GM18511 (cell line): ENCODE data around the gene PPFIA4.
"Not testable (repeated sequence)": the region's sequence is repeated elsewhere in the genome, so short reads cannot be mapped to it uniquely, and the experiment has no call there.

Experiments
- ATAC-seq: cut with Tn5 transposase; IDR thresholded peaks from one replicate; pipeline ENCODE4 v1.9.1; 2021; ENCODE audit warnings: mild to moderate bottlenecking, moderate library complexity; ENCODE audit not compliant: unreplicated experiment

Gene PPFIA4

DNA sequence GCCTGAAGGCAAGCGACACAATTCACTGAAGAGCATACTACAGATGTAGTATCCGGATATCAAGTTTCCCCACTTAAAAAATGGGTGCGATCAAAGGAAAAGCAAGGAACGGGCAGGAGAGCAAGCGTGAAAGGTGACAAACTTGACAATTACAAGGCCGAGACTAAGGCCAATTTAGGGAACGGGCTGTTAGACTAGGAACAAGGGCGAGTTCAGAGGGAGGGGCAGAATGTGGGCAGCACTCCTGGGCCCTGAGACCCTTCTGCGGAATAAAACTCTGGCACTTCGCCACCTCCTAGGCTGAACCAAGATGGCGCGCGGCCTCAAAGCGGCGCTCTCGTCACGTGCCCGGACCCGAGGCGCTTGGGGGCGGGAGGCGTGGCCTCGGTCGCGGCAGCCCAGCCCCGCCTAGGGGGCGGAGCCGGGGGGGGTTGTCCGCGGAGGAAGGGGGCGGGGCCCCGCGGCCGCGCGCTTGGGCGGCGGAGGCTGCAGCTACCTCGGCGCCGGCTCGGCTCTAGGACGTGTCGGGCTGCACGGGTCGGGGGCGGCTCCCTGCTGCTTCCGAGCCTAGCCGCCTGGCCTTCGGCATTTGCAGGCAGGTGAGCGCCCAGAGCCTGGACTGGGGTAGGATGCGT lies at the start of gene PPFIA4:
TSS of gene PPFIA4 (plus strand) at position 461 of the 635 bp plus-strand sequence. CDS start 12,518 bp downstream, outside the sequence.
- peak; percentile 81 for ATAC-seq

DNA sequence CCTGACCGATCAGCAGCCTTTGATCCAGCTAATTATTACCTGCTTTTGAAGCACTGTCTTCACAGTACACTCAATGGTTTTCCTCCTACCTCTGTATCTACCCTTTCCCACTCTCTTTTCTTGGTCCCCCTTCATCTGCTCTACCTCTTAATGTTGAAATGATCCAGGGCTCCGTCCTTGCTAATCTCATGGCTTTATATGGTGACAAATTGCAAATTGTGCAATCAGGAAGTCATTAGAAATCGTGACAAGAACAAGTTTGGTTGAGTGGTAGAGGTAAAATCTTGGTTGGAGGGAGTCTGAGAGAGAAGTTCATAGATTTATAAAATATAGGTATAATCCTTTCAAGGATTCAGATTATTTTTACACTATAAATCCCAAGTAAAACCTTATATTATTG lies 49.7 kb upstream of the PPFIA4 start:
- ATAC-seq = no peak

GRCh38 chr1:202979459-202979858 lies 46.8 kb upstream of the PPFIA4 start:
- no peak for ATAC-seq

DNA sequence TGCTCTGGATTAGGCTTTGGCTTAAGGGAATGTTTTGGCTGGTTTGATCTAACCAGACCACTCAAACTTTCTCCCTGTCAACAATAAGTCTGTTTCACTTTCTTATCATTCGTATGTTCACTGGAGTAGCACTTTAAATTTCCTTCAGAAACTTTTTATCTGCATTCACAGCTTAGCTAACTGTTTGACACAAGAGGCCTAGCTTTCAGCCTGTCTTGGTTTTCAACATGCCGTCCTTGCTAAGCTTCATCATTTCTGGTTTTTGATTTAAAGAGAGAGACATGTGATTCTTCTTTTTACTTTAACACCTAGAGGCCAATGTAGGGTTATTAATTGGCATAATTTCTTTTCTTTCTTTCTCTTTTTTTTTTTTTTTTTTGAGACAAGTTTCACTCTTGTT lies 44.4 kb upstream of the PPFIA4 start:
- no peak for ATAC-seq

GRCh38 chr1:202982715-202983430 lies 43.4 kb upstream of the PPFIA4 start:
- ATAC-seq = no peak

GRCh38 chr1:202986120-202986519 lies 40.2 kb upstream of the PPFIA4 start:
- not testable (repeated sequence) for ATAC-seq

GRCh38 chr1:202987255-202987654 lies 39.0 kb upstream of the PPFIA4 start:
- no peak for ATAC-seq

DNA sequence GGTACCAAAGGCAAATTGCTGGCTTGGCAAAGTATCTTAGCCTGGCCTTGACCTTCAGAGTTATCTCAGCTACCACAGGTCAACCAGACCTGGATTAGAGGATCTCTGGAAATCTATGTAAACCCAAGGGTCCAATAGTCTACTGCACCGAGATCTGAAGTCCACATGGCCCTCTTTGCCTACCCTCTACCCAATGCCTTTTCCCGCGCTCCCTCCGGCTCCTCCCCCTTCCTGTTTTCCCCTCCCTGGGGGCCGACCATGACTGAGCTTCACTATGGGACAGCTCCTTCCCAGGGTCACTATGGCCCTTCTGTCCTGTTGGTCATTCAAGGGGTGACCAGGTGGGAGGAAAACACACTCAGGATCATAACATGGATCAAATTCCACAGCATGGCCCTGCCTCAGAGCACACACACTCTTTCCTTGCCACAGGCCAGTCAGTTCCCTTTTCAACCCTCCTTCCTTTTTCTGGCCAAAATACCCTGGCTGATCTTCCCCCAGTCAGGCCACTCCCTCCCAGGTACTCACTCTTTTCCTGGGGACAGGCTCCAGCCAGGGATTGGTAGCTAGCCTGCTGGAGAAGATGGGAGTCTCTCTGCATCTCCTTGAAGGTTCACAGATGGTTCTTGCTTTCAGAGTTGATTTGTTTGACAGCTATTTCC lies 38.2 kb upstream of the PPFIA4 start:
- ATAC-seq = no peak

DNA sequence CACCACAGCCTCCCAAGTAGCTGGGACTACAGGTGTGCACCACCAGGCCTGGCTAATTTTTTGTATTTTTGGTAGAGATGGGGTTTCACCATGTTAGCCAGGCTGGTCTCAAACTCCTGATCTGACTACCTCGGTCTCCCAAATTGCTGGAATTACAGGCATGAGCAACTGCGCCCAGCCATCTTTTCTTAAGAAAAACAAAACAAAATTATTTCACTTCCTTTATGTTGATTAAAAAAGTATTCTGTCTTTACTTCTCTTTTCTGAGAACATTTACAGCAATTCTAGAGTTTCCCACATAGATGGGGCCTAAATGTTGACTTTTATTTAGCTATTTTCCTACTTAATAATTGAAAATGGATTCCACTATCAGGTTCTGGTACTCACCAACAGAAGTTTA lies 36.4 kb upstream of the PPFIA4 start:
- no peak for ATAC-seq

- no peak for ATAC-seq
Measured at GRCh38 chr1:202991112-202991511, 35.2 kb upstream of the PPFIA4 start.

- no peak for ATAC-seq
Measured at GRCh38 chr1:202994756-202995155, 31.5 kb upstream of the PPFIA4 start.

DNA sequence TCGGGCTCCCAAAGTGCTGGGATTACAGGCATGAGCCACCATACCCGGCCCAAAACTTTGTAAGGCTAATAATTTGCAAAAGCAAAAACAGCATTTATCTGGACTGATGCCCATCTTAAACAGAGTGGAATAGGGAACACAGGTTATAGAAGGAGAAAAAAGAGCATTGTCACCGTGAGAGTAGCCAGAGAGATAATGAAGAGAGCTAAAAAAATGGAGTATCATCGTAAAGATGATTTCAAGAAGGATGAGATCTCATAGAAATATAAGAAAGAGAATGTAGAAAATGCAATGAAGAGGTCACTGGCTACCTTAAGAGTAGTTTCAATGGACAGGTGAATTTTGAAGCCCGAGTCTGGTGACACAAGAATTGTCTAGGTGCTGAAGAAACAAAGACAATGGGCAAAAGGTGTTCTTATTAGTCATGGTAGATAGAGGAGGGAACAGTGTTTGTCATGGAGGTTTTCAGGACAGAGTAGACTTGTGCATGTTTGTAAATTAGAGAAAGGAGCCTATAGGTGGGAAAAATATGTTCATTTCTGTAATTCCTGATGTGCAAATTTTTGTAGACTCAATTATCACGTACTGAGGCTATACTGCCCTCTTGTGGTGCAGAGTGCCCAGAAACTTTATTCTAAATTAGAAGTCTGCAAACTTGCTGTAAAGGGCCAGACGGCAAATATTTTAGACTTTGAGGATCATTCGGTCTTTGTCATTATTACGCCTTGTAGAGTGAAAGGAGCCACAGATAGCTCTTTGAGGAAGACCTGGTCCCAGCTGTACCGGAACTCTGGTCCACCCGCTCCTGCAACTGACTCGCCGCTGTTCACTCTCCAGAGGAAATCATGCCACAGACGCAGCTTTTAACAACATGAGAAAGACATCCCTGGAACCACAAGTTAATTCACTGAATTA lies 27.2 kb upstream of the PPFIA4 start:
- ATAC-seq = no peak

DNA sequence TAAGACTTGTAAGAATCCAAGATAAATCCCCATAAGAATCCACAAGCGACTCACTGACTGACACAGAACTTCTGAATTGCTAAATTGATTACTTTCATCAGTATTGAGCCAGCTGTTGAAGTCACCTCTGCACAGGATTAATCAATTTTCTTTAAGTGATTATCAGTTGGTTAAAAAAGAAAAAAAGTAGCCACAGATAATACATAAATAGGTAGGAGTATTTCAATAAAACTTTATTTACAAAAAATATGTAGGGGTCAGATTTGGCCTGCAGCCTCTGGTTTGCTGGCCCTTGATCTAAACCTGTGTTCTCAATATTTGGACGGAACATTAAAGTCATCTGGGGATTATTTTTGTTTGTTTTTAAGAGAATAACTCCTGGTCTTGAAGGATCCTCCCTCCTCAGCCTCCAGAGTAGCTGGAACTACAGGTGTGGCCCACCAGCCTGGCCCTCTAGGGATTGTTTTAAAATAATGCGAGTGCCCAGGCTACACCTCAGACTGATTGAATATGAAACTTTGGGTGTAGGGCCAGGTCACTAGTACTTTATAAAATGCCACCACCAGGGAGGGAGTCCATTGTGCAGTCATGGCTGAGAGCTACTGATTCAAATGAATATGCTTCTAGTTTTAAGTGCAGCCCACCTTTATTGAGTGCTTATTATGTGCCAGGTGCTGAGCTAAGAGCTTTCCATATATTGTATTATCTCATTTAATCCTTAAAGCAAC lies 25.9 kb upstream of the PPFIA4 start:
- ATAC-seq = no peak

GRCh38 chr1:203001986-203002385 lies 24.3 kb upstream of the PPFIA4 start:
- ATAC-seq = no peak

GRCh38 chr1:203002951-203003350 lies 23.3 kb upstream of the PPFIA4 start:
- ATAC-seq = no peak

- not testable (repeated sequence) for ATAC-seq
Measured at GRCh38 chr1:203005395-203006142, 20.7 kb upstream of the PPFIA4 start.

GRCh38 chr1:203006948-203007871 lies 19.1 kb upstream of the PPFIA4 start, which contains the start of gene TMEM183A:
TMEM183A (plus strand) TSS chr1:203007374; CDS start chr1:203007466, 92 bp downstream.
- peak; percentile 93 for ATAC-seq

- no peak for ATAC-seq
Measured at GRCh38 chr1:203009185-203009584, 17.1 kb upstream of the PPFIA4 start.
